HG02970 (cell line): ENCODE data around the gene RUFY3.
A peak's percentile ranks its signal among the peaks of the same experiment; 100 is the strongest.
"Not testable (repeated sequence)": the region's sequence is repeated elsewhere in the genome, so short reads cannot be mapped to it uniquely, and the experiment has no call there.

Source experiments
- ATAC-seq: cut with Tn5 transposase; IDR thresholded peaks from one replicate; pipeline ENCODE4 v1.9.1; 2021; ENCODE audit warnings: mild to moderate bottlenecking, moderate library complexity, moderate number of reproducible peaks; ENCODE audit not compliant: unreplicated experiment, low FRiP score

RUFY3 gene

GRCh38 chr4:70734168-70734954 lies 12.6 kb downstream of the RUFY3 start:
- peak; percentile 86 for ATAC-seq

GRCh38 chr4:70734971-70735370 lies 13.2 kb downstream of the RUFY3 start:
- peak; percentile 14 for ATAC-seq

- not testable (repeated sequence) for ATAC-seq
Measured at GRCh38 chr4:70735915-70736314, 14.2 kb downstream of the RUFY3 start.

- no peak for ATAC-seq
Measured at GRCh38 chr4:70737006-70737405, 15.2 kb downstream of the RUFY3 start.

- ATAC-seq = no peak
Measured at GRCh38 chr4:70737409-70737808, 15.6 kb downstream of the RUFY3 start.

GRCh38 chr4:70739496-70740337 lies 18.0 kb downstream of the RUFY3 start:
- no peak for ATAC-seq

GRCh38 chr4:70741867-70742658 lies 20.3 kb downstream of the RUFY3 start:
- ATAC-seq = no peak

- ATAC-seq = no peak
Measured at GRCh38 chr4:70743731-70744130, 22.0 kb downstream of the RUFY3 start.

GRCh38 chr4:70746179-70746839 lies 24.5 kb downstream of the RUFY3 start:
- no peak for ATAC-seq

- no peak for ATAC-seq
Measured at GRCh38 chr4:70747874-70748273, 26.1 kb downstream of the RUFY3 start.

- peak; percentile 63 for ATAC-seq
Measured at GRCh38 chr4:70749313-70749712, 27.5 kb downstream of the RUFY3 start.

- ATAC-seq = no peak
Measured at GRCh38 chr4:70752236-70752635, 30.5 kb downstream of the RUFY3 start.

- ATAC-seq = no peak
Measured at GRCh38 chr4:70753630-70754029, 31.9 kb downstream of the RUFY3 start.

GRCh38 chr4:70754470-70754869 lies 32.7 kb downstream of the RUFY3 start:
- ATAC-seq = no peak

GRCh38 chr4:70754990-70755688 lies 33.4 kb downstream of the RUFY3 start:
- no peak for ATAC-seq

GRCh38 chr4:70759126-70759525 lies 37.4 kb downstream of the RUFY3 start:
- no peak for ATAC-seq

GRCh38 chr4:70759627-70760026 lies 37.9 kb downstream of the RUFY3 start:
- ATAC-seq = no peak

- ATAC-seq = no peak
Measured at GRCh38 chr4:70760662-70761061, 38.9 kb downstream of the RUFY3 start.

- ATAC-seq = no peak
Measured at GRCh38 chr4:70761276-70761816, 39.6 kb downstream of the RUFY3 start.
